ENCODE data around the gene STARD9. TPM values are rescaled to one million over a fixed set of nuclear protein-coding genes. Genes with fewer than 3 reads are reported as not detected.
A peak's percentile ranks its signal among the peaks of the same experiment; 100 is the strongest.

STARD9 gene
- total and polyA plus RNA-seq, 2 of the 13 experiments (the other 11 are each of a cell fraction or from before 2014, with no cell fraction given): 5.3 to 7.5 TPM

GRCh38 chr15:42548249-42549031, 27.0 kb upstream of the STARD9 start, which contains the start of the genes HAUS2 and LRRC57 (continued):
- peak; percentile 92 for TF ChIP-seq POGZ (CRISPR knock-in tag; IDR thresholded peaks at IDR 0.05)
- no peak for TF ChIP-seq ZFAT (CRISPR knock-in tag; conservative IDR thresholded peaks at IDR 0.05)
- TF ChIP-seq JUND (CRISPR knock-in tag; IDR thresholded peaks at IDR 0.05): peak; percentile 75
- TF ChIP-seq KIAA2018 (CRISPR knock-in tag; IDR thresholded peaks at IDR 0.05; ENCODE audit: borderline replicate concordance): 0 out of 2 replicates have a peak, but pooled peaks have one; percentile 75
- peak; percentile 75; the same call in 1 of the 2 replicates for TF ChIP-seq ZNF704 (CRISPR knock-in tag; IDR thresholded peaks at IDR 0.05; ENCODE audit: borderline replicate concordance)
- TF ChIP-seq RARA (CRISPR knock-in tag; IDR thresholded peaks at IDR 0.05): 0 out of 2 replicates have a peak, but pooled peaks have one; percentile 14
- no peak; the same call in 1 of the 2 replicates for TF ChIP-seq ZNF292 (CRISPR knock-in tag; IDR thresholded peaks at IDR 0.05; ENCODE audit: borderline replicate concordance, low read depth)
- no peak for TF ChIP-seq ZNF75D (CRISPR knock-in tag; IDR thresholded peaks at IDR 0.05; ENCODE audit: borderline replicate concordance)
- TF ChIP-seq ZKSCAN8 (CRISPR knock-in tag; IDR thresholded peaks at IDR 0.05; ENCODE audit: borderline replicate concordance): no peak
- no peak for TF ChIP-seq PRMT3 (CRISPR knock-in tag; IDR thresholded peaks at IDR 0.05; ENCODE audit: borderline replicate concordance, low read depth)
- 0 out of 2 replicates have a peak, but pooled peaks have one; percentile 34 for TF ChIP-seq ATF7-NPFF (CRISPR knock-in tag; IDR thresholded peaks at IDR 0.05; ENCODE audit: low read depth)
- no peak for TF ChIP-seq RAD21 (CRISPR knock-in tag; IDR thresholded peaks at IDR 0.05)
- peak; percentile 41; the same call in 1 of the 2 replicates for TF ChIP-seq TIGD3 (CRISPR knock-in tag; IDR thresholded peaks at IDR 0.05; ENCODE audit: borderline replicate concordance)
- no peak for TF ChIP-seq ZNF510 (CRISPR knock-in tag; IDR thresholded peaks at IDR 0.05; ENCODE audit: low read depth)
- no peak for TF ChIP-seq ZNF460 (CRISPR knock-in tag; IDR thresholded peaks at IDR 0.05; ENCODE audit: borderline replicate concordance)
- TF ChIP-seq ZBTB43 (CRISPR knock-in tag; conservative IDR thresholded peaks at IDR 0.05): 0 out of 2 replicates have a peak, but pooled peaks have one; percentile 44
